Activated T-helper 1 cell treated with anti-CD3 and anti-CD28 coated beads, Interleukin-2, amount 50 U/mL, for 16 hours (primary cell): Measurements from ENCODE around the gene DHCR24.
"Not testable (repeated sequence)": the region's sequence is repeated elsewhere in the genome, so short reads cannot be mapped to it uniquely, and the experiment has no call there.

Experiments used
- DNase-seq, 2 donors: peaks; one replicate each; pipeline ENCODE4 v3.0.0-alpha.2; 2020; ENCODE audit warnings: low read depth in 1 of 2, low spot score in 1 of 2

Gene DHCR24, protein sequence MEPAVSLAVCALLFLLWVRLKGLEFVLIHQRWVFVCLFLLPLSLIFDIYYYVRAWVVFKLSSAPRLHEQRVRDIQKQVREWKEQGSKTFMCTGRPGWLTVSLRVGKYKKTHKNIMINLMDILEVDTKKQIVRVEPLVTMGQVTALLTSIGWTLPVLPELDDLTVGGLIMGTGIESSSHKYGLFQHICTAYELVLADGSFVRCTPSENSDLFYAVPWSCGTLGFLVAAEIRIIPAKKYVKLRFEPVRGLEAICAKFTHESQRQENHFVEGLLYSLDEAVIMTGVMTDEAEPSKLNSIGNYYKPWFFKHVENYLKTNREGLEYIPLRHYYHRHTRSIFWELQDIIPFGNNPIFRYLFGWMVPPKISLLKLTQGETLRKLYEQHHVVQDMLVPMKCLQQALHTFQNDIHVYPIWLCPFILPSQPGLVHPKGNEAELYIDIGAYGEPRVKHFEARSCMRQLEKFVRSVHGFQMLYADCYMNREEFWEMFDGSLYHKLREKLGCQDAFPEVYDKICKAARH

DNA sequence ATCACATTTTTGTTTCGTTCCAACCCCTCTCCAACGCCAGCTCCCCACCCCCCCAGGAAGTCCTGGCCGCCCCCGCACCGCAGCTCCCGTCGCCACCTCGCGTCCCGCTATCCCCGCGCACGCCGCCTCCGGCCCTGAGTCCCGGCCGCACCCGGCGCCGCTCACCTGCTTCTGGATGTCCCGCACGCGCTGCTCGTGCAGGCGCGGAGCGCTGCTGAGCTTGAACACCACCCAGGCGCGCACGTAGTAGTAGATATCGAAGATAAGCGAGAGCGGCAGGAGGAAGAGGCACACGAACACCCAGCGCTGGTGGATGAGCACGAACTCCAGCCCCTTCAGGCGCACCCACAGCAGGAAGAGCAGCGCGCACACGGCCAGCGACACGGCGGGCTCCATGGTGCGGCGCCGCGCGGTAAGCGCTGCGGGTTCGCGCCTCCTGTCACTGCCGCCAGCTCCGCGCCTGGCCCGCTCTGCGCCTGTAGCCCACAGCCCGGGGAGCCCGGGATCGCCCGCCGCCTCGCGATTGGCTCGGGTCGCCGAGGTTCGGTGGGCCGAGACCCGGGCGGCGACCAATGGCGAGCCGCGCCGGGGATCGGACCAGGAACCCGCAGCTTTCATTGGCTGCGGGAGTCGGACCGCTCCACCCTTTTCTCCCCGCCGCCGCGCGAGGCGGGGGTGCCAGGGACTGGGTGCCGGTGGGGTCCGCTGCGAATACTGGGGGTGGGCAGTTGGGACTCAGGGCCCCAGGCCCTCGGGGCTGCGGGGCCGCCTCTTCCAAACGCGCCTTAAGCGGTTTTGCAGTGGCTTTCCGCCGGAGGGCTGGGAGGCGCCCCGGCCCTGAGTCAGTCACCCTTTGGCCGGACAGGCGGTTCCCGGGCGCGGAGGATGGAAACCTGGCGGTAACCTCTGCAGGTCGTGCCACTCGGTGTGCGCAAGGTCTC, at the start of gene DHCR24:
Gene DHCR24, minus strand, starts transcription at position 472 of the 941 bp plus-strand sequence. Its CDS starts 76 bp downstream, at position 396.
- DNase-seq: peak; percentile 23 to 71

DNA sequence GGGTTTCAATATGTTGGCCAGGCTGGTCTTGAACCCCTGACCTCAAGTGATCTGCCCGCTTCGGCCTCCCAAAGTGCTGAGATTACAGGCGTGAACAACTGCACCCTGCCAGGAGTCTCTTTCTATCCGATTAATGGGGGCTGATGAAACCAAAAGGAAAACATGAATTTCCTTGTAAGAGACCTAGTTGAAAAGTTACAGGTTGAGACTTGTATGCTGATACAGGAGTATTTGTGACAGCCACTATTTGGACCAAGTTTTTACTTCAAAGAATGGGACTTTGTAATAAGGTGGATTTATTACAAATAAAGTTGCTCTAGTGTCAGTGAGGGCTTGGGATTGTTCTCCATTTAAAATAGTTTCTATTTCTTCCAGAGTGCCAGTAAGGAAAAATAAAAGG, 49.8 kb upstream of the DHCR24 start:
- no peak for DNase-seq

DNA sequence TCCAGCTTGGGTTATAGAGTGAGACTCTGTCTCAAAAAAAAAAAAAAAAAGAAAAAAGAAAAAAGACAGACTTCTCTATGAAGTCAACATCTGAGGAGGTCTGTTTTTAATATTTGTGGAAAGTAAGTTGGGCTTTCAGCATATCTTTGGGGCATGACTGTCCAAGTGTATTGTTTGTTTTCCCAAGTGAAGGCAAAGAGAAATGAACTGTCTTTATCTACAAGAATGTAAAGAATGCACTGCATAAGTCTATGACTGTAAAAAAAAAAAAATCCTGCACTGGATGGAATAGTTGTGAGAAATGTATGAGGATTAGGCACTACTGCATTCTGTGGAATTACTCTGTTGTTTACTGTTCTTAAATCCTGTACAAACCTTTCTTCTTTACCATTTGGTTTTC, 47.9 kb upstream of the DHCR24 start:
- DNase-seq: no peak

DNA sequence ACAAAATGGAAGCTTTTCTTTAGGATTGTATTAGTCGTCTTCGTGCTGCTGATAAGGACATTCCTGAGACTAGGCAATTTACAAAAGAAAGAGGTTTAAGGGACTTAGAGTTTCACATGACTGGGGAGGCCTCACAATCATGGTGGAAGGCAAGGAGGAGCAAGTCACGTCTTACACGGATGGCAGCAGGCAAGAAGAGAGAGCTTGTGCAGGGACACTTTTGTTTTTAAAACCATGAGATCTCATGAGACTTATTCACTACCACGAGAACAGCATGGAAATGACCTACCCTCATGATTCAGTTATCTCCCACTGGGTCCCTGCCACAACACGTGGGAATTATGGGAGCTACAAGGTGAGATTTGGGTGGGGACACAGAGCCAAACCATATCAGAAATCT, 47.1 kb upstream of the DHCR24 start:
- not testable (repeated sequence) for DNase-seq

DNA sequence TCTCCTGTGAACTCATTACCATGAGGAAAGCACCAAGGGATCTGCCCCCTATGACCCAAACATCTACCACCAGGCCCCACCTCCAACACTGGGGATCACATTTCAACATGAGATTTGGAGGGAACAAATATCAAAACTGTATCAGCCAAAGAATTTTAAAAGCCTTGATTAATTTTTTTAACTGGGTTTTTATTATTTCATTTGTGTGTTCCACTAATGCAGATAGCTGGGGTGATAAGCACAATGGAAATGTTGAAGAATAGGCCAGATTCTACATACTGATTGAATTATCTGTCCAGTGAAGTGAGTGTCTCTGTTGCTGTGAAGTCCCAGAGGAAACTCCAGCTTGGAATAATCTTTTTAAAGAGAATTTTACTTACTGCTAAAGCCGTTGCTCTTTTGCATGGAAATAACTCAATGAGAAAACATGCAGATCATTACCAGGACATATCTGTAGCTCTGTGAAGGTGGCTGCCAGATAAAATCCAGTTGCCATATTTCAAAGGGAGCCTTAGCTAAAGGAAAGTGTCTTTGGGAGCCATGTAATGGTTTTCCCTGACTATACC, 44.4 kb upstream of the DHCR24 start:
- no peak for DNase-seq

DNA sequence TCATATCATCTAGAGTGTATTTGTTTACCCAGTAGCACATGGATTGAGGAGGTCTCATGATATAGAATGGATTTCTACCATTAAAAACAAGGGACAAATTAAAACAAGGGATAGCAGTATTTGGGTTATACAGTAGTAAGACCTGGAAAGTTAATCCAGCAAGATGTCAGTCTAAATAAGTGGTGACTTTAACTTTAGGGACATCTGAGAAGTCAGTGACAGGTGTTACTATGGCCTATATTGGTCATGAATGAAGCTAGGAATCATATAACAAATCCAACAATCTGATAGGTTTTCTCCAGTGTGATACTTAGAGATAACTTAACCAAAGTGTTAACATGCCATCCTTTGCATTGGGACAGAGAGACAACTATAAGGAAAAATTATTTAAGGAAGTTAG, 42.7 kb upstream of the DHCR24 start:
- DNase-seq: no peak

DNA sequence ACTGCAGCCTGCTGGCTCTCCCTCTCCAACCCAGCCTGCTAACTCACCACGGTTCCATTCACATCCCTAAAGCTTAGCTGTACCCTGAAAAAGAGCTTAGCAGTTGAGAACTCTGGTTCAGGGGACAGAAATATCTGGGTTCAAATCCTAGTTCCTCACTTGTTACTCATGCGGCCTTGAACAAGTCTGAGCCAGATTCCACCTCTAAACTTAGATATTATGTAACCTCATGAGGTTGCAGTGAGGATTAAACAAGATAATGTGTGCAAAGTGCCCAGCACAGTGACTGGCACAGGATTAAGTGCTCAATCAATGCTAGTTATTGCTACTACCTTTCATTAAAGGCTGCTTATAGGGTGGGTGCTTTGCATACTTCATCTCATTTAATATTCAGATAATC, 41.3 kb upstream of the DHCR24 start:
- no peak for DNase-seq

DNA sequence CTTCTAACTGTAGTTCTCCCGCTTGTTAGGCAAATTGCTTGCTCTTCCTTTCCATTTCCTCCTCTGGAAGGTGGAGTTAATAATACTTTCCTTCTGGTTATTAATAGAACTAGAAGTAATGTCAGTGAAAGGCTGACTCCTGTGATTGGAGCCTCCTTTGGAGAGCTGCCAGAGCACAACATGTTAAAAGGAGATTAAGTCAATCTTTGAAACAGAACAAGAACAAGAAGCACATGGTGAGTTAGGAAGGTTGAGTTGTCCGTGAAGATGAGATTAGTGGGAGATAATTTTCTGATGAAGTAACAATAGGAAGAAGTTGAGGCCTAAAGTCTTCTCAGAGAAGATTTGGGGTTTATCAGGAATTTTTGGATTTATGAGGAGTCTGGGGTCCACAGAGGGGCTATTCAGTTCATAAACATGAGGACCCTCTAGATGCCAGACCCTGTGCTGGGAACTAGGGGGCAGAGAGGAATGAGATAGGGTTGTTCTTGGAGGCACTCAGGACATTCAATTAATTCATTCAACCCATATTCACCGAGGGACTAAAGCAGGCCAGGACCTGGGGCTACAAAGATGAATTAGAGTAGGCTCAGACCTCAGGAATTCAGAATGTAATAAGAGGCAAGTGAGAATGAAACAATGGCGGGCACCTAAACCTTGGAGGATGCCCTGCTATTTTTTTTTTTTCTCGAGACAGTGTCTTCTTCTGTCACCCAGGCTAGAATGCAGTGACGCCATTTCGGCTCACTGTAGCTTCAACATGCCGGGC, 40.7 kb upstream of the DHCR24 start:
- no peak for DNase-seq

DNA sequence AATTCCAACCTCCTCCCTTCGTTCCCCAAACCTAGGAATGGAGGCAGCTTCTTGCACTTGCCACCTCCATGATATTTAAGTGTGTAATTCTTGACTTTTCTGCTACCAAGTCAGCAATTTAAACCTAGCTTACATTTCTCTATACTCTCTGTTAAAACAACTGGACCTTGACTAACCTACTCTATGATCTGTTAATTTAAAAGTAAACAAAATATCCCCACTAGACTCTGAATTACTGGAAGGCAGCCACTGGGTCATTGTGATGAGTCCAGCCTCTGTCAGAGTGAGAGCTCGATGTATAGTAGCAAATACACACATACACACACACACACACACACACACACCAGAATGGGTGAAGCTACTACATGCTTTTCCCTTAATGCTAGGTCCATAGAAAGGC, 40.0 kb upstream of the DHCR24 start:
- no peak for DNase-seq

DNA sequence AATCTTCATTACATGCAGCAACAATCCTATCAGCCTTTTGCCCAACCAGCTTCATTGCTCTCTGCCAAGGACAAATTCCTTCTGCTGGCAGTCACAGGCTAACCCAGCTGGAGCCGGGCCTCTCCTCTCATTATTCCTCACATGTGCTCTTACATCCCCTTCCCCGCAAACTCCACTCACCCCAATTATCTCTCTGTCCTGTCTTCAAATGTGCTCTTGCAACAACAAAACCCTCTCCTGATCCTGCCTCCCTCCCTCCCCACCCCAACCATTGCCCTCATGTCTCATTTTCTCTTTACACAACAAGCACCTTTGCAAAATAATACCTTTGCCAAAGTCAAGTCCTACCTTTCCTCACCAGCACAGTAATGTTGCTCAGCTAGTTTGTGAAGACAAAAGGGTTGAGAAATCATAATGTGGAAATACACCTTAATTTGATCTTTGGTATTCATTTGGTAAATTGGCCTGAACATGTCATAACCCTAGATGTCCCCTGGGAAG, 36.0 kb upstream of the DHCR24 start:
- DNase-seq: no peak

DNA sequence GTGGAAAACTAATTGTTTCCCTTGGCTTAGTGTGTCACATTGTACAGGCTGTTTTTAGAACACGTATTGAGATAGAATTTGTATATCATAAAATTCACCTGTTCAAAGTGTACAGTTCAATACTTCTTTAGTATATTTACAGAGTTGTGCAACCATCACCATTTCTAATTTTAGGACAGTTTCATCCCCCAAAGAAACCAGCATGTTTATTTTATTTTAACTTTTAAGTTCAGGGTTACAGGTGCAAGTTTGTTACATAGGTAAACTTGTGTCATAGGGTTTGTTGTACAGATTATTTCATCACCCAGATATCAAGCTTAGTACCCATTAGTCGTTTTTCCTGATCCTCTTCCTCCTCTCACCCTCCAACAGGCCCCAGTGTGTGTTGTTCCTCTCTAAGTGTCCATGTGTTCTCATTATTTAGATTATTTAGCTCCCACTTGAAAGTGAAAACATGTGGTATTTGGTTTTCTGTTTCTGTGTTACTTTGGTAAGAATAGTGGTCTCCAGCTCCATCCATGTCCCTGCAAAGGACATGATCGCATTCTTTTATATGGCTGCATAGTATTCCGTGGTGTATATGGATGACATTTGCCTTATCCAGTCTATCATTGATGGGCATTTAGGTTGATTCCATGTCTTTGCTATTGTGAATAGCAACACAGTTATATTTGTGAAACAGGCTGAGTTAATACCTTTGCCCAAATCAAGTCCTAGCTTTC, 35.2 kb upstream of the DHCR24 start:
- no peak for DNase-seq

DNA sequence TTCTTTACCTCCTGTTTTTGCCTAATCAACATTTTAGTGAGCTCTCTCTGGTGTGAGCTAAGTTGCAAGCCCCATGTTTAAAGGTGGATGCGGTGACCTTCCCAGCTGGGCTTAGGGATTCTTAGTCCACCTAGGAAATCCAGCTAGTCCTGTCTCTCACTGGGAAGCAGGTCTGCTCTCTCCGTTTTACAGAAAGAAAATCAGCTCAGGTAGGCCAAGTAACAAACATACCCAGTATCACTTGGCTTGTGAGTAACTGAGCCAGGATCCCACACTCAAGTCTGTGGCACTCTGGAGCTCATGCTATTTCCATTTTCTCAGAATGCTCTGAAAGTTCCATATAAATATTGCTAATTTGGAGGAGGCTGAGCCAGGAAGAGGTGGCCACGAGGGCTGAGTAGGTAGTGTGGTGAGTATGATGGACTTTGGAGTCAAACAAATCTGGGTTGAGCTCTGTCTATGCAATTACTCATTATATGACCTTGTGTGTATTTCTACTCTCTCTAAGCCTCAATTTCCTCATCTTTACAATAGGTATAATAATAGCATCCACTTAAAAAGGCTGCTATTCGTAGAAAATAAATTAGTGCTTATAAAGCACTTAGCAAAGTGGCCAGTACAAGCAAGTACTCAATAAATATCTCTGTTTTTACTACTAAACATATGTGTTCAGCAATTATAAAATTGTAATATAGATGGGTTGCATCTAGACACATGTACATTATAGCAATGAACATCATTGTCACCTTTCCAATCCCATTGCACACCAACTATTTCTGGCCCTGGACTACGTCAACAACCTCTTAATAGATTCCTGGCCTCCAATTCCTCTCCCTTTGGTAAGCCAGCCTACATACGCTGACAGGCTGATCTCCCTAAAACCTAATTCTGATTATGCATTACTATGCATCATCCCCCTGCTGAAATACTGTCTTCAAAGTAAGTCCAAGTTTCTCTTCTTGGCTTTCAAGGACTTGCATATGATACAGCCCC, 32.7 kb upstream of the DHCR24 start:
- DNase-seq: no peak

DNA sequence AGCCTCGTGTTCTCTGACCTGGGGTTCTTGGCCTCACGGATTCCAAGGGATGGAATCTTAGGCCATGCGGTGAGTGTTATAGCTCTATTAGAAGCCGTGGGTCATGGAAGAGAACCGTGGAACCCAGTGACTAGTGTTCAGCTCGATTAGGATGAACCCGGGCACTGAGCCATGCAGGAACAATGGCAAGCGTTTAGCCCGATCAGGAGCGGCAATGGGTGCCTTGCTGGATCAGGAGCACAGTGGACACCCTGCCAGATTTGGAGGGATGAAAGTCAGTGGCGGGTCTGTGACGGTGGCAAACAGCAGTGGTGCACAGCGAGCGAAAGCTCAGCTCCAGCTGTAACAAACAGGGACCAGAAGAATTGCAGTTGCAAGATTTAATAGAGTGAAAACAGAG, 24.1 kb upstream of the DHCR24 start:
- DNase-seq: not testable (repeated sequence)

DNA sequence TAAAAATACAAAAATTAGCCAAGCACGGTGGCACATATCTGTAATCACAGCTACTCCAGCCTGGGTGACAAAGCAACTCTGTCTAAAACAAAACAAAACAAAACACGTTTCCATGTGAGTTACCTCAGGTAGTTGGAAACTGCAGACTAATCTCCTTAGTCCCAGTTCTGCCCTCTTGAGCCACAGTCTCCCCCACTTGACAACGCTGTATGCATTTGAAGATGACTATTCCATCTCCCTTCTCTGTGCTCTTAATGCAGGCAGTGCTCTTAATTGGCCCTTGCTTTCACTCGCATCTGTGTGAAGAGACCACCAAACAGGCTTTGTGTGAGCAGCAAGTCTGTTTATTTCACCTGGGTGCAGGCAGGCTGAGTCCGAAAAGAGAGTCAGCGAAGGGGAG, 19.6 kb upstream of the DHCR24 start:
- no peak for DNase-seq

DNA sequence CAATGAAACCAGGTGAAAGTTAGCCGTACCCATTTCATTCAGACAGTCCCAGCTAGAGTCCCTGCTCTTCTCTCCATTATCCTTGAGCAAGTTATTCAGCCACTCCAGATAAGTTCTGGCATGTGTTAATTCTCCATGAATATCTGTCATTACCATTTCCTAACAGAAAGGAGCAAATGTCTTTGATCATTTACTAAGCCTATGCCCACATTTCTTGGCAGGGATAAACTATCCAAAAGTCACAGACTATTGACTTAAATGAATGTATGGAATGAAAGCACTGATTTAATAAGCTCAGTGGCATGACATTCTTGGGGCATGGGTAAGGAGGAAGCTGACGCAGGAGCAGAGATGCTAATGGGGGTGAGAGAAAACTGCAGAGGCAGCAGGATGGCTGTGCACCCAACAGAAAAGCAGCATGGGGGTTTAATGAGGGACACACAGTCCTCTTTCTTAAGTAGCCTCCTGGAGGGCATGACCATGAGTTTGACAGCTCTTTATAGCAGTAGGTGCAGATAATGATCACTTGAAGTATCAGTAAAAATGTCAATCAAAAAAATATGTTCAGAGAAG, 17.6 kb upstream of the DHCR24 start:
- DNase-seq: no peak

DNA sequence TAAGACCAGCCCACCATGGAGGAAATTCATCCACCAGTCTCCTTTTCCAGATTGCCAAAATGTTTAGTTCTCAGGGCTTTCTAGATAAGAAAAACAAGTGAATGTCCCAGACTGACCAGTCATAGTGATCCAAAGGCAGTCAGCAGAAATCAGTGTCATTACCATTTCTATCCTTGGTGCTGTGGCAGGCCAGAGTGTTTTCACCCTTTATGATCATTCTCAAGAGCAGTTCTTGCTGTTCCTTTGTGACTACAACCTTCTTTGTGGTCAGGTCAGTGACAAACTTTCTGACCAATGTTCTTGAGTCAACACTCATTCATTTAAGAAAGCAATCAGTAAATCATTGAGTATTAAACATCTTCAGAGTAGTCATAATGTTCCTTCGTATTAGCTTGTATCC, 7.3 kb upstream of the DHCR24 start:
- no peak for DNase-seq

DNA sequence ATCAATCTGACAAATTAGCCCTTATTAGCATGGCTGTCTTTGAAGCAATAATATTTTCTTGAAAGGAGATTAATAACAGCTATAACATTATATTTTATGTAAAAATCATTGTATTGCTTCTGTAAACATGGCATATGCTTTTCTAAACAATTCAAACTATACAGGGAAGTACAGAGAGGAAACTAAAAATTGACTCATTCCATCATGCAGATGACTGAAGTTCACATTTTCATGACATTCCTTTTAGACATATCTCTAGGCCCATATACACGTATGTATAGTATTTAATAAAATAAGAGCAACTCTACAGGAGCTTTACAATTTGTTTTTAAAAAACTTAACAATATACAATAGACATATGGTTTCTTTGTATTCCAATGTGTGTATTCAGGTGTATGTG, 5.6 kb upstream of the DHCR24 start:
- DNase-seq: no peak

DNA sequence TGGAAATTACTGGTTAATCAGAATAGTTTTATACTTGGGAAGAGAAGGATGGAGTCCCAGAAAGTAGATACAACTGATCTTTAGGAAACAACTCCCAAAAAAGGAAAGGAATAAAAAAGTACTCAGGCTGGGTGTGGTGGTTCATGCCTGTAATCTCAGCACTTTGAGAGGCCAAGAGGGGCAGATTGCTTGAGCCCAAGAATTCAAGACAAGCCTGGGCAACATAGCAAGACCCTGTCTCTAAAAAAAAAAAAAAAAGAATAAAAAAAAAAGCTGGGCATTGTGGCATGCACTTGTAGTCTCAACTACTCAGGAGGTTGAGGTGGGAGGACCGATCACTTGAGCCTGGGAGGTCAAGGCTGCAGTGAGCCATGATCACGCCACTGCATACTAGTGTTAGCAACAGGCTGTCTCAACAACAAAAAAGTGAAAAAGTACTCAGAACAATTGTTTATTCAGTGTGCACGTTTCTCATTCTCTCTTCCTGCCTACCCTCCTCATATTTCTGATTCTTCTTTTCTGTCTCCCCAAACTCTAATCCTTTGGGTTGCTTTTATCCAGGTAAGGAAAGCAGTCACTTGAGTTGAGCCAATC, 2.2 kb upstream of the DHCR24 start:
- DNase-seq: no peak
